Esophagus (tissue), 2 donors: ENCODE measurements around the gene SCUBE3. TPM values are rescaled to one million over a fixed set of nuclear protein-coding genes. Genes with fewer than 3 reads are reported as not detected.

Experiments used
- H3K27ac ChIP-seq, 2 donors: one replicate each; pipeline ENCODE4 v1.5.1; 2013; ENCODE audit warnings: low read depth in 2 of 2, mild to moderate bottlenecking in 2 of 2, inconsistent platforms in 1 of 2, low read length in 1 of 2, moderate library complexity in 1 of 2
- H3K27me3 ChIP-seq, 2 donors: one replicate each; pipeline ENCODE4 v1.6.1; 2013; ENCODE audit warnings: low read length in 2 of 2, control low read depth in 1 of 2, mild to moderate bottlenecking in 1 of 2; ENCODE audit not compliant: insufficient read depth in 2 of 2, control insufficient read depth in 1 of 2
- H3K36me3 ChIP-seq, 2 donors: one replicate each; pipeline ENCODE4 v1.6.1; 2013; ENCODE audit warnings: low read length in 1 of 2; ENCODE audit not compliant: control insufficient read depth in 2 of 2, insufficient read depth in 2 of 2
- H3K4me1 ChIP-seq, 2 donors: one replicate each; pipeline ENCODE4 v1.6.1; 2013; ENCODE audit warnings: low read length in 1 of 2; ENCODE audit not compliant: control insufficient read depth in 2 of 2, insufficient read depth in 2 of 2
- H3K4me3 ChIP-seq, 2 donors: one replicate each; pipeline ENCODE4 v1.5.1; 2013; ENCODE audit warnings: low read length in 2 of 2, mild to moderate bottlenecking in 2 of 2, low read depth in 1 of 2, moderate library complexity in 1 of 2
- H3K9me3 ChIP-seq, 2 donors: one replicate each; pipeline ENCODE4 v1.6.1; 2013; ENCODE audit warnings: mild to moderate bottlenecking in 2 of 2, low read depth in 1 of 2, low read length in 1 of 2, moderate library complexity in 1 of 2; ENCODE audit not compliant: control insufficient read depth in 2 of 2, insufficient read depth in 1 of 2
- WGBS, 2 donors: extraction: QIAGEN DNeasy Blood & Tissue Kit; methylation state at CpG; one replicate each; pipeline ENCODE4 v1.1.7; 2013; 5-methylcytosine and 5-hydroxymethylcytosine counted together
- polyA plus RNA-seq, 2 donors: library from polyadenylated mRNA; stranded (reverse); fragments of 200-250 nt; gene quantifications; one replicate each; pipeline ENCODE4 v1.2.3, GENCODE V29; 2013
- donor health status: healthy with polysubstance abuse.
- donor health status: Bipolar disorder and iron deficiency.

The SCUBE3 gene
- polyA plus RNA-seq, 2 donors = 0.12 to 0.14 TPM

DNA sequence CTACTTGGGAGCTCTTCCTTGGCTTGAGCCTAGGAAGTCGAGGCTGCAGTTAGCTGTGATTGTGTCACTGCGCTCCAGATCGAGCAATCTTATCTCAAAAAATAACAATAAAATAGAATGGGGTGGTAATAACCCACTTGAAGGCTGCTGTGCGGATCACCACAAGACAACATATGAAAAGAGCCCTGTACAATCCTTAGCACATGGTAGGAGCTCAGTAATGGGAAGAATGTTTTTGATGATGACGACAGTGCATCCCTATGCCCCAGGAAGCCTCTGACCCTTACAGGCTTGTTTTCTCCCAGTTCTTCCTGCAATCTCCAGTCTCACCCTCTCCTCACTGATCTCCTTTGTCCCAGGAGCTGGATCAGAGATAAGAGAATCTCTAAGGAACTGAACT lies 15.5 kb downstream of the SCUBE3 start:
- Histone ChIP-seq H3K36me3 (no peaks in the 10 kb centered on the region), H3K4me1 (peaks cover 2 to 3% of the 10 kb centered on the region in 2 donors), H3K27ac (no peak overlapping the region), H3K9me3 (no peaks in the 10 kb centered on the region), H3K4me3 (no peak overlapping the region), H3K27me3 (no peaks in the 10 kb centered on the region)
- WGBS, 2 donors = 93 to 94% methylated on average over 5 of the region's 5 CpGs

DNA sequence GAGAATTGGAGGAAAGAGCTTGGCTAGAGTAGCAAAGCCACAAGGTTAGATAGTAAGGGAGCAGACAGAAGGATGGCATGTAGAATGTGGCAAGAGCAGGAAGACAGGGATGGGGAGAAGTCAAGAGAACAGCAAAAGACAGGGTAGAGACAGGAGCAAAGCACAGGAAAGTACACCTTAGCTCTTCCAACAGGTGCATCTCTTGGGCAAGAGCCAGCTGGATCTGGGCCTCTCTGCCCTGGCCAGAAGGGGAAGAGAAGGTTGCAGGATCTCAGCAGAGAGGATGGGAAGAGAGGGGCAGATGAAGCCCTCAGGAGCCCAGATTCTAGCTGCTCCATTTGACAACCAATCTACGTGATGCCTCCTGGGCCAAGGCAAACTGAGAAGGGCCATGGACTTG lies 16.7 kb downstream of the SCUBE3 start:
- Histone ChIP-seq H3K36me3 (no peaks in the 10 kb centered on the region), H3K9me3 (no peaks in the 10 kb centered on the region), H3K4me1 (peaks cover 2 to 3% of the 10 kb centered on the region in 2 donors), H3K4me3 (no peak overlapping the region), H3K27me3 (no peaks in the 10 kb centered on the region), H3K27ac (no peak overlapping the region)
- WGBS, 2 donors = 81 to 92% methylated on average over 1 of the region's 1 CpG

DNA sequence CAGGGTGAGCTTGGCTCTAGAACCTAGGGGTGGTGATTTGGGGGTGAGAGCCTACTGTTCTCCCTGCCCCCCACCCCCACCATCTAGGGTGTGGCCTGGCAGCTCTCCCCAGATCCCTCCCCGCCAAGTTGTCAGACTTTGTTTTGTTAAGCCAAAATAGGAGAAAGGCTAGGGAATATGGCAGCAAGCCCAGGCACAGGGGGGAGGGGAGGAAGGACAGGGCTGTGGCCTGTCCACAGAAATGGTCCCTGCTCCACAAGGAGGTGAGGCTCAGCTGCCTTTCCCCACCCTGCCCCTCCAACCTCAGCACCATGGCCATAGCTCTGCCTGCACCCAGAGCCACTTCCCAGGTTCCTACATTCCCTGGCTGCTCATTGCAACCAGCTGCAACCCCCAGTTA lies 17.2 kb downstream of the SCUBE3 start:
- Histone ChIP-seq H3K9me3 (no peaks in the 10 kb centered on the region), H3K4me3 (no peak overlapping the region), H3K4me1 (peaks cover 2 to 3% of the 10 kb centered on the region in 2 donors), H3K27me3 (no peaks in the 10 kb centered on the region), H3K27ac (no peak overlapping the region), H3K36me3 (no peaks in the 10 kb centered on the region)
- 67% methylated on average over 1 of the region's 1 CpG for WGBS, 2 donors

- H3K4me1 ChIP-seq = peaks cover 2 to 3% of the 10 kb centered on the region in 2 donors
- H3K36me3 ChIP-seq = no peaks in the 10 kb centered on the region
- 95 to 96% methylated on average over 7 of the region's 7 CpGs for WGBS, 2 donors
- H3K4me3 ChIP-seq = no peak overlapping the region
- H3K9me3 ChIP-seq = no peaks in the 10 kb centered on the region
- no peaks in the 10 kb centered on the region for H3K27me3 ChIP-seq
- H3K27ac ChIP-seq = no peak overlapping the region
Observed at GRCh38 chr6:35231563-35231962, 17.8 kb downstream of the SCUBE3 start.

DNA sequence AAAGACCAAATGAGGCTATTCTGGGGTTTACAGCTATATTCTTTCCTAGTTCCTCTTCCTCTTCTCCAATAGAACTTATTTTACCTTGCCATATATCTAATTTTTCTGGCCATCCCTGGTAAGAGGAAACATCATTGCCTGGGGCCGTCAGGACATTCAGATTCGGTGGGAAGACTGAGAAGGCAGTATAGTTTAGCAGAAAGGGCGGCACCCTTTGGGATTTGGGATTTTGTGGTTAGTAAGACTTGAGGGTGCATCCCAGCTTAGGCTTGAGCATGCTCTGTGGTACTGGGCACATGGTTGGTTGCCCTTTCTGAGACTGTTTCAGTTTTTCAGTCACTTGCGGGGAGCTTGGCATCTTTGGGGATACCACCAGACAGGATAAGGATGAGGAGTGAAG lies 21.1 kb downstream of the SCUBE3 start:
- Histone ChIP-seq H3K36me3 (no peaks in the 10 kb centered on the region), H3K27me3 (no peaks in the 10 kb centered on the region), H3K4me3 (no peak overlapping the region), H3K27ac (no peak overlapping the region), H3K4me1 (peaks cover 0 to 3% of the 10 kb centered on the region in 2 donors), H3K9me3 (no peaks in the 10 kb centered on the region)
- 72 to 73% methylated on average over 4 of the region's 4 CpGs for WGBS, 2 donors

- Histone ChIP-seq H3K27ac (no peak overlapping the region), H3K4me3 (no peak overlapping the region), H3K9me3 (no peaks in the 10 kb centered on the region), H3K4me1 (peaks cover 0 to 3% of the 10 kb centered on the region in 2 donors), H3K36me3 (no peaks in the 10 kb centered on the region), H3K27me3 (no peaks in the 10 kb centered on the region)
- WGBS, 2 donors = 94 to 96% methylated on average over 5 of the region's 5 CpGs
Observed at GRCh38 chr6:35236223-35236622, 22.5 kb downstream of the SCUBE3 start.

- no peak overlapping the region for H3K4me3 ChIP-seq
- H3K36me3 ChIP-seq = no peaks in the 10 kb centered on the region
- no peak overlapping the region for H3K27ac ChIP-seq
- WGBS, 2 donors = 75 to 81% methylated on average over 3 of the region's 3 CpGs
- H3K9me3 ChIP-seq = no peaks in the 10 kb centered on the region
- H3K4me1 ChIP-seq = no peaks in the 10 kb centered on the region
- no peaks in the 10 kb centered on the region for H3K27me3 ChIP-seq
Observed at GRCh38 chr6:35237476-35237875, 23.7 kb downstream of the SCUBE3 start.

DNA sequence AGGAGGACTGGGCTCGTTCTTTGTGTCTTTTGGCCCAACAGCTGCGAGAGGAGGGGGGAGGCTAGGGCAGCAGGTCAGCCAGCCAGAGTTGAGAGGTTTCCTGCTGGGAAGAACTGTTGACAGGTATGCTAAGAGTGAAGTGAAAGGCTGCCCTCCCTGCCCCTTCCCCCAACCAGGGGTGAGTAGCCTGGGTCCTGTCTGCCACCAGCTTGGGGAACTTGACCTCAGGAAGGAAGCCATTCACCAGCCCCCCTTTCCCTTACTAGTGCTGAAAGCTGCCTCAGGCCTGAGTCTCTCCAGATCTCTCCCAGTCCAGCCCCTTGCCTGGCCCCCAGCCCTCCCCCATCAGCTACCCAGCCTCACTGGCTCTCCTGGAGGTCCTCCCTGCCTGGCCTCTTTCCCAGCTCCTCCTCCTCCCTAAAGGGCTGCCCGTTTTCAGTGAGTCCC lies 25.1 kb downstream of the SCUBE3 start:
- Histone ChIP-seq H3K9me3 (no peaks in the 10 kb centered on the region), H3K4me1 (no peaks in the 10 kb centered on the region), H3K36me3 (peaks cover 0 to 3% of the 10 kb centered on the region in 2 donors), H3K27me3 (no peaks in the 10 kb centered on the region), H3K4me3 (no peak overlapping the region), H3K27ac (peak overlapping the region in 1 of 2 donors; percentile 11)
- WGBS, 2 donors = 55 to 61% methylated on average over 3 of the region's 3 CpGs

DNA sequence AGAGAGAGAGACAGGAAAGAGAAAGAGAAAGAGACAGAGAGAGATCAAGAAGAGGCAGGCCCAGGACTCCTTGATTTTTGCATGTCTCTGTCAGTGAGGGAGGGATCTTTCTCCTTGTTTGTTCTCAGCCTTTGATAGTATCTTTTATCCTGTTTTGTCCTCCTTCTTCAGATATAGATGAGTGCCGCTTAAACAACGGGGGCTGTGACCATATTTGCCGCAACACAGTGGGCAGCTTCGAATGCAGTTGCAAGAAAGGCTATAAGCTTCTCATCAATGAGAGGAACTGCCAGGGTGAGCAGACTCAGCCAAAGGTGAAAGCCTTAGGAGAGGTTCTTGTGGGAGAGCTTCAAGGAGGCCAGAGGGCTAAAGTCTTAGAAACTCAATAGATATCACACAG lies 25.8 kb downstream of the SCUBE3 start:
- 93% methylated on average over 4 of the region's 4 CpGs for WGBS, 2 donors

DNA sequence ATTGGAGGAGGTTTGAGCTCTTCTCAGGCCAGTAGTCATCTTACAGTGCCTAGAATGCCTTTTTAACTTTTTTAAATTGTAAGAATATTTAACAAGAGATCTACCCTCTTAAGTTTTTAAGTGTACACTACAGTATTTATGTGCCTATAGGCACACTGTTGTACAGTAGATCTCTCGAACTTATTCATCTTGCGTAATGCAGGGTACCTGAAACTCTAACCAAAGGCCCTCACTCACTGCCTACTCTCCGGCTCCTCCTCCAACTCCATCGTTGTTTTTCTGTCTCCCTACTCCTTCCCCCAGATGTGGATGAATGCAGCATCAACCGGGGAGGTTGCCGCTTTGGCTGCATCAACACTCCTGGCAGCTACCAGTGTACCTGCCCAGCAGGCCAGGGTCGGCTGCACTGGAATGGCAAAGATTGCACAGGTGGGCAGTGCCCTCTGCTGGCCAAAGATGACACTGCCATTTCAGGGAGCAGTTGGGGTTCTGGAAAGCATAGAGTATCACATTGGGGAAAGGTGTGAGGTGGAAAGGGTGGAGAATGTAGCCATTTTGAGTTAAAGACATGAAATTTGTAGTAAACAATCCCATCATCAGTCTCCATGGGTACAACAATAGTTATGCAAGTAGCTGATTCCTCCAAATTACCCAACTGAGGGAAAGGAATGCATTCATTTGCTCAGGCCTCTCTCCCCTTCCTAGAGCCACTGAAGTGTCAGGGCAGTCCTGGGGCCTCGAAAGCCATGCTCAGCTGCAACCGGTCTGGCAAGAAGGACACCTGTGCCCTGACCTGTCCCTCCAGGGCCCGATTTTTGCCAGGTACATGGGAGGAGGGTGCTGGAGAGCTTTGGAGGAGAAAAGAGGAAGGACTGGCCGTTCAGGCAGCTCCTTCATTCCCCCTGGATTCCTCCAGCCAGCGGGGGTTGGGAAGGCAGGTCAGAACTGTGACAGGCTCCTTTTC lies 27.4 kb downstream of the SCUBE3 start:
- no peaks in the 10 kb centered on the region for H3K9me3 ChIP-seq
- no peak overlapping the region for H3K27ac ChIP-seq
- no peak overlapping the region for H3K4me3 ChIP-seq
- no peaks in the 10 kb centered on the region for H3K27me3 ChIP-seq
- H3K36me3 ChIP-seq = peaks cover 0 to 8% of the 10 kb centered on the region in 2 donors
- H3K4me1 ChIP-seq = no peaks in the 10 kb centered on the region
- WGBS, 2 donors = 46 to 51% methylated on average over 12 of the region's 12 CpGs

More for the DNA sequence above, 25.8 kb downstream of the SCUBE3 start:
- peaks cover 0 to 5% of the 10 kb centered on the region in 2 donors for H3K36me3 ChIP-seq
- no peaks in the 10 kb centered on the region for H3K4me1 ChIP-seq
- no peaks in the 10 kb centered on the region for H3K9me3 ChIP-seq
- no peak overlapping the region for H3K27ac ChIP-seq
- H3K27me3 ChIP-seq = no peaks in the 10 kb centered on the region
- H3K4me3 ChIP-seq = no peak overlapping the region
